ENCODE results near the gene TMEM267.
A peak's percentile ranks its signal among the peaks of the same experiment; 100 is the strongest.
"Not testable (repeated sequence)": the region's sequence is repeated elsewhere in the genome, so short reads cannot be mapped to it uniquely, and the experiment has no call there.

Gene TMEM267

GRCh38 chr5:43483298-43484105, at the start of gene TMEM267:
Gene TMEM267 (minus strand): TSS chr5:43483865. CDS start chr5:43453969, 29,896 bp downstream.
- peak; percentile 82 for DNase-seq

- DNase-seq: no peak
These were observed 47.0 kb upstream of the TMEM267 start for GRCh38 chr5:43530648-43531047.

GRCh38 chr5:43523662-43524072, 40.0 kb upstream of the TMEM267 start:
- DNase-seq: no peak

- no peak for DNase-seq
These were observed 37.0 kb upstream of the TMEM267 start for GRCh38 chr5:43520615-43521014.

GRCh38 chr5:43515678-43516048, 32.0 kb upstream of the TMEM267 start:
- DNase-seq: no peak

GRCh38 chr5:43514816-43515677, 31.4 kb upstream of the TMEM267 start, which contains the start of gene C5orf34:
Gene C5orf34 (minus strand): TSS chr5:43515148. CDS start chr5:43509339, 5,809 bp downstream.
- peak; percentile 93 for DNase-seq

GRCh38 chr5:43514471-43514815, 30.8 kb upstream of the TMEM267 start:
- DNase-seq: no peak

GRCh38 chr5:43514025-43514424, 30.4 kb upstream of the TMEM267 start:
- no peak for DNase-seq

- not testable (repeated sequence) for DNase-seq
These were observed 27.4 kb upstream of the TMEM267 start for GRCh38 chr5:43511062-43511461.

- DNase-seq: no peak
These were observed 14.9 kb upstream of the TMEM267 start for GRCh38 chr5:43498581-43498980.

GRCh38 chr5:43497311-43498104, 13.8 kb upstream of the TMEM267 start:
- no peak for DNase-seq

- no peak for DNase-seq
These were observed 7.7 kb upstream of the TMEM267 start for GRCh38 chr5:43491326-43491725.

- no peak for DNase-seq
These were observed 2.7 kb upstream of the TMEM267 start for GRCh38 chr5:43486353-43486752.

GRCh38 chr5:43485406-43485805, 1.7 kb upstream of the TMEM267 start:
- DNase-seq: no peak

GRCh38 chr5:43484106-43484849, 613 bp upstream of the TMEM267 start:
- DNase-seq: peak; percentile 85

- DNase-seq: no peak
These were observed 971 bp downstream of the TMEM267 start for GRCh38 chr5:43482490-43483297.

GRCh38 chr5:43469671-43470391, 13.8 kb downstream of the TMEM267 start:
- DNase-seq: no peak

- no peak for DNase-seq
These were observed 16.6 kb downstream of the TMEM267 start for GRCh38 chr5:43467100-43467499.

- not testable (repeated sequence) for DNase-seq
These were observed 18.2 kb downstream of the TMEM267 start for GRCh38 chr5:43465455-43465854.

GRCh38 chr5:43461066-43461465, 22.6 kb downstream of the TMEM267 start:
- DNase-seq: no peak

- DNase-seq: no peak
These were observed 27.1 kb downstream of the TMEM267 start for GRCh38 chr5:43456556-43456955.

Measured in activated gamma-delta T cell treated with Interleukin-2 at 50 U/mL for 16 hours (primary cell).